H7 (cell line): ENCODE results near the gene JUN. TPM values are rescaled to one million over a fixed set of nuclear protein-coding genes. Genes with fewer than 3 reads are reported as not detected.

Experiments
- DNase-seq: peaks from one replicate; pipeline ENCODE4 v3.0.0; 2012
- H3K27me3 ChIP-seq: 2 replicates; pipeline ENCODE4 v1.6.0; 2011; ENCODE audit warnings: mild to moderate bottlenecking, low read length; ENCODE audit not compliant: control insufficient read depth, insufficient read depth
- H3K36me3 ChIP-seq: replicated peaks from 2 replicates; pipeline ENCODE4 v1.5.1; 2011; ENCODE audit warnings: low read length; ENCODE audit not compliant: control insufficient read depth, insufficient read depth
- H3K4me3 ChIP-seq: 2 replicates; pipeline ENCODE4 v1.5.1; 2011; ENCODE audit warnings: low read depth, mild to moderate bottlenecking, control low read depth, low read length, moderate library complexity; ENCODE audit not compliant: insufficient read depth
- total RNA-seq: library from RNA; depleted of rRNA; stranded (reverse); fragments of >200 nt; shearing (Covaris generic); gene quantifications from 2 replicates; pipeline ENCODE4 v1.2.3, GENCODE V29; 2014; rRNA removed

The JUN gene
- 37.1 and 64.0 TPM in 2 replicates for total RNA-seq

DNA sequence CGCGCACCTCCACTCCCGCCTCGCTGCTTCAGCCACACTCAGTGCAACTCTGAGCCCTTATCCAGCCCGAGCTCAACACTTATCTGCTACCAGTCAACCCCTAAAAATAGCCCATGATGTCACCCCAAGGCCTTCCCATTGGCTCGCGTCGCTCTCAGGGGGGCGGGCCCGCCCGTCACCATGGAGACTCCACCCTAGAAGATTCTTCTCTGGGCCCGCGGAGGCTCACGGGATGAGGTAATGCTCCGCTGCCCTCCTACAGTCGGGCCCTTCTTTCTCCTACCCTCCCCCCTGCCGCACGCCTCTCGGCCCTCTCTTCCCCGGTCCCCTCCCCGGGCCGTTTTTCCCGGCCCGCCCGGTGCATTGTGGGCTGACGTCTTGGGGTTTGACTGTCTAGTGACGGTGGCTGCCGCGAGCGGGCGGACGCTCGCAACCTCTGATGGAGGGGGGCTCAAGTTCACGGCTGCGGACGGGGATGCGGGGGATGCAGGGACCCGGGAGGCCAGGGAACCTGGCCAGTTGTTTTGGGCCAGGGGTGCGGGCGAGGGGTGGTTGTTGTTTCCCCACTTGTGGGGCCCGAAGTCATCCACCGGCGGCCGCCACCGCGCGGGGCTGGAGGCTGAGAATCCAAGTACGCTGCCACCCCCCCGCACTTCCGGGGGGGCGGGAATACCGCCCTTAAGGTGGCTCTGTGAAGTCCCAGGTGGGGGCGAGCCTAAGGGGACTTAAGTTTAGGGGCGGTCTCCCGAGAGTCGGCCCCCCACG is at the start of gene JUN:
Gene JUN (minus strand): TSS at position 55 of the 765 bp plus-strand sequence. CDS start 977 bp downstream, outside the sequence.
- H3K4me3 ChIP-seq, result peak within 1 kb of the TSS; percentile 85
- peak; percentile 98 for DNase-seq
- H3K27me3 ChIP-seq, result peaks cover 18% of the 10 kb centered on the region
- no peaks in the 10 kb centered on the region for H3K36me3 ChIP-seq

DNA sequence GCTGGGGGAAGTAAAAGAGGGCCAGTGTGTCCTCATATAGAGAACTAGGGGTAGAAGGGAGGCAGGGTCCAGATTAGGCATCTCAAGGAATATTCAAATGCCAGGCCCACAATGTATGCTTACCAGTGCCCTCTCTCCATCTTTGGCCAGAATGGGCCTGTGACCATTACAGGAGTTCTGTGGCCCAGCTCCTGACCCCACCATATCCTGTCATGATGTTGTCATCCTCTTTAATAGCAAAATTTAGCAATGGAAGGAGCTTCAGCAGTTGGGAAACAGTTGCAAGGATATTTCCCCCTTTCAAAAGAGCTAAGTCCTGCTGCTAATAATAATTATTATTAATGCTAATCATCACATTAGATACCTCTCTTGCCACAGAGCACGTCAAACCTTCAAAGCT is 49.3 kb upstream of the JUN start:
- H3K4me3 ChIP-seq, result no peak overlapping the region
- DNase-seq, result no peak

DNA sequence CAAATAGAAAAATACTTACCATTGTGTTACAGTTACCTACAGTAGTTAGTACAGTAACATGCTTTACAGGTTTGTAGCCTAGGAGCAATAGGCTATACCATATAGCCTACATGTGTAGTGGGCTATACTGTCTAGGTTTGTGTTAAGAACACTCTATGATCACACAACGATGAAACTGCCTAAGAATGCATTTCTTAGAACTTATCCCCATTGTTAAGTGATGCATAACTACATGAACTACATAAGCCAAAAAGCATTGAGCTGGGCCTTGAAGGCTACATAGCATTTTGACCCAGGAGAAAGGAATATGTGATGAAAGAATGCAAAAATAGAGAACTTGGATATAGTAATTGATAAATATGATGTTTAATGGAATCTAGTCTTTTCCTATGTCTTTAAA is 46.4 kb upstream of the JUN start:
- H3K4me3 ChIP-seq, result no peak overlapping the region
- no peaks in the 10 kb centered on the region for H3K27me3 ChIP-seq
- DNase-seq, result no peak
- H3K36me3 ChIP-seq, result no peaks in the 10 kb centered on the region

More for the DNA sequence above, 49.3 kb upstream of the JUN start:
- no peaks in the 10 kb centered on the region for H3K27me3 ChIP-seq
- H3K36me3 ChIP-seq, result no peaks in the 10 kb centered on the region

DNA sequence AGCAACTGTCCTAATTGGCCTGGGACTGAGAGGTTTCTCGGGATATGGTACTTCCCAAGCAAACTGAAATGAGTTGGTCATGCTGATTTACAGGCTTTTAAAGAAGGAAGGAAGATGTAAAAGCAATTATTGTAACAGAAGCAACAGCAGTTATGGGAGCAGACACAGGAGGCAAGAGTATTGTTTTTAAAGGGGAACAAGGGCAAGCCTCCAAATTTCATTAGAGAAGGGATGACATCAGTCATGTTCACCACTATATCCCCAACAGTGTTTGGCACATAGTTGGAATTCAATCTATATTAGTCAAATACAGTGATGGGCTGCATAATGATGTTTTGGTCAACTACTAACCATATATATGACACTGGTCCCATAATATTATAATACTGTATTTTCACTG is 46.0 kb upstream of the JUN start:
- no peak for DNase-seq

DNA sequence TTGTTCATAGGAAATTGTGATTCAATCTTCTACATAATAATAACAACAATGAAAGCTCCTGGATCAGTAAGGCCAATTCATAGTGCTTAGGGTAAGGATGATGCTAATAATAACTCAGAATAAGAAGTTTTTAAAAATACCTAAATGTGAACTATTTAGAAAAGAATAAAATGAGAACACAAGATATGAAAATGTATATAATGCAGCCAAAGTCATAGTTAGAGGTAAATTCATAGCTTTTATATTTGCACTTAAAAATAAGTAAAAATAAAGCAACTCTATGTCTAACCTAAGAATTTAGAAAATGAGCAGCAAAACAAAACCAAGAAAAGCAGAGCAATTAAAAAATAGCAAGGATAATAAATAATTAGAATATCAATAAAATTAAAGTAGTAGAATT is 43.5 kb upstream of the JUN start:
- DNase-seq, result no peak
- no peaks in the 10 kb centered on the region for H3K27me3 ChIP-seq
- no peak overlapping the region for H3K4me3 ChIP-seq
- H3K36me3 ChIP-seq, result no peaks in the 10 kb centered on the region

More for the DNA sequence above, 46.0 kb upstream of the JUN start:
- Histone ChIP-seq H3K36me3 (no peaks in the 10 kb centered on the region), H3K27me3 (no peaks in the 10 kb centered on the region), H3K4me3 (no peak overlapping the region)

DNA sequence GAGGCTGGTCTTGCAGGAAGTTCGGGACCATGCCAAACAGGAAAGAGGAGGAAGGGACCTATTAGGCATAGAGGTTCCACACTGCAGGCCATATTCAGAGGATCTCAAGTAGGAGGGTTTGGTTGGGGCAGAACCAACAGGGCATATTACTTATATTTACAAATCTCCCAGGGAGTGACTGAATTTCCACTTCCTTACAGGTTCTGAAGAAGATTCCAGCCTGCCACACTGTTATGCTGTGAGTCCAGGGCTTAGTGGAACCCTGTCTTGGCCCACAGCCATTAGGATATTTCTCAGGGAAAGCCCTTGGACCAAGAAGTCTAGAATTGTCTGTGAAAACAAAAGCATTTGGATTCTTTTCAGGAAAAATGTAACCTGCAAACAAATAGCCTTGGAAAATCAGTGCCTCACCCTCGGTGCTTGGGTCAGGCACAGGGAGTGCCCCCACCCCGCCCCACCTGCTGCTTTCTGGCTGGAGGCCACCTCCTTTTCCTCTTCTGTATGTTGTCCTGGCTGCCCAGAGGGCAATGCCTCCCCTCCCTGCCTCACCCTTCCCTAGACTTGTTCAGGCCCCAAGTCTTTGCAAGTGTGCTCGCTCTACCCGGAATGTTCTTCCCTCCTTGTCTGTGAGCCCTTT is 41.0 kb upstream of the JUN start:
- no peaks in the 10 kb centered on the region for H3K27me3 ChIP-seq
- H3K4me3 ChIP-seq, result no peak overlapping the region
- H3K36me3 ChIP-seq, result no peaks in the 10 kb centered on the region
- no peak for DNase-seq

DNA sequence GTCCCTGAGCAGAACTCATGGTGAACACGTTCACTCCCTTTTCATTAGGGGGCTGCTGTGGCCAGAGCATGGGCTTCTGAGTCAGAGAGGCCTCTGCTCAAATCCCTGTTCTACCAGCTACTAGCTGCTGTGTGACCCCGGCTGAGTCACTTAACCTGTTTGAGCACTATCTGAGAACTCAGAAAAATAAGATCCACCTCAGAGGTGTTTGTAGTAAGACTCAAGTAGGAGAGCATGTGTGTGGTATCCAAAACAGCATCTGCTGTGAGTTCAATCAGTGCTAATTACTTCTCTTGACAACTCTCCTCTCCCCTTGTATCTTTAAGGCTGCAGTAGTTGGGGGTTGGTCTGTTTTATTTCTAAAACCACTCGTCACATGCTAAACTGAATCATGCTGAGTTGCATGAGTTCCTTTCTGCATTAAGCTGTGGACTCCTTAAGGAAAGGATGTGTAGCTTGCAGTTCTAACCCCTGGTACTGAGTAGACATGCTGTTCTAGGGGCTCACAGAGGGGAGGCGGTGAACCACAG is 39.7 kb upstream of the JUN start:
- Histone ChIP-seq H3K4me3 (no peak overlapping the region), H3K27me3 (no peaks in the 10 kb centered on the region), H3K36me3 (no peaks in the 10 kb centered on the region)
- DNase-seq, result no peak

DNA sequence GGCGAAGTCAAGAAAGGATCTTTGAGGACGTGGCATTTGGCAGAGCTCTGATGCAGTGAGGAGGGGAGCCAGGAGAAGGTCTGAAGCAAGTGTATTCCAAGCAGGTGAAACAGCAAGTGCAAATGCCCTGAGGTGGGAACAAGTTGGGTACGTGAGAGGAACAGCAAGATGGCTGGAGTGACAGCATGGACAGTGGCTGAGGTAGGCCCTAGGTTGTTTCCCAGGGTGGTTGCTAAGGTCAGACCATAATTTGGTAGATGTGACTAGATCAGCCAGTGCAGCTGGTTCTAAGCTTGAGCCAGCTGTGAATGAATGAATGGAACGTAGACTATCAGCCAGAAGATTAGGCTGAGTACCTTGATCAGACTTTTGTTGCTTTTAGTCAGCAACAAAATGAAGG is 37.5 kb upstream of the JUN start:
- H3K4me3 ChIP-seq, result no peak overlapping the region
- H3K27me3 ChIP-seq, result no peaks in the 10 kb centered on the region
- DNase-seq, result no peak
- H3K36me3 ChIP-seq, result no peaks in the 10 kb centered on the region

DNA sequence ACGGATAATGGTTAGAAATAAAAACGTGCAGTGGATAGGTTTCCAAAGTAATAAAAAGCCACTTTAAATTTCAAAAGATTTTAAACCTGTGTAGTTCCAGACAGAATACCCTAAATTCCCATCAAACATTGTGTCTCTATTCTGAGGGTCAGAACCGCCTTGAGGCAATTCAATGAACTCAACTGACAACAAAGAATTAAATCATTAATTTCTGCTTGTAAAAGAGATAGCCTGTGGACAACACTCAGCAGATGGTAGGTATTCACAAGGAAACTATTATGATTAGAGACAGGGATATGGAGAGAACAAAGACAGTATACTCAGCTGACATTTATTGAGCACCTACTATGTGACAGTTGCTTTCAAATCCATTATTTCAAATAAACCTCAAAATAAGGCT is 35.1 kb upstream of the JUN start:
- H3K36me3 ChIP-seq, result no peaks in the 10 kb centered on the region
- no peak for DNase-seq
- H3K4me3 ChIP-seq, result no peak overlapping the region
- H3K27me3 ChIP-seq, result peaks cover 5% of the 10 kb centered on the region

DNA sequence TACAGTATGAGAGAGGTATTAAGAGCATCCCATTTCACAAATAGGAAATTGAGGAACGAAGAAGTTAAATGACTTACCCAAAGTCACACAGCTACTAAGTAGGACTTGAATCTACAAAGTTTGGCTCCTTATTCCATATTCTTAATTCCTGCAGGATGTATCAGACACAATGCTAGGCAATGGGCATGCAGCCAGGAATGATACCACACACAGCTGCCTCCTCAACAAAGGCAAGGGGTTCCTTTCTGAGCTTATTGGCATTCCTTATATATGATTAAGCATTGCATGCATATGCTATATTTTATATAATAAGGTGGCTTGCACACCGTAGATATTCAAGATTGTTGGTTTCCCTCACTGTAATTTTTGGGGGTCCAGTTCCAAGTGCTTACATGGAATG is 34.2 kb upstream of the JUN start:
- DNase-seq, result no peak
- Histone ChIP-seq H3K4me3 (no peak overlapping the region), H3K36me3 (no peaks in the 10 kb centered on the region), H3K27me3 (peaks cover 5% of the 10 kb centered on the region)

DNA sequence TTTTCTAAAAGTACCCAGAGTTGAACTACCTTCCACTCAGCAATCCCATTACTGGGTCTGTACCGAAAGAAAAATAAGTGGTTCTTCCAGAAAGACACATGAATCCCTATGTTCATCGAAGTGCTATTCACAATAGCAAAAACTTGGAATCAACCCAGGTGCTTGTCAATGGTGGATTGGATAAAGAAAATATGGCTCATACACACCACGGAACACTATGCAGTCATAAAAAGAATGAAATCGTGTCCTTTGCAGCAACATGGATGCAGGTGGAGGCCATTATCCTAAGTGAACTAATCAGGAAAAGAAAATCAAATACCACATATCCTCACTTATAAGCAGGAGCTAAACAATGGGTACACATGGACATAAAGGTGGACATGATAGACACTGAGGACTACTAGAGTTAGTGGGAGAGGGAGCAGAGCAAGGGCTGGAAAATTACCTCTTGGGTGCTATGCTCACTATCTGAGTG is 32.9 kb upstream of the JUN start:
- Histone ChIP-seq H3K4me3 (peak overlapping the region; percentile 48), H3K27me3 (peaks cover 5% of the 10 kb centered on the region)
- DNase-seq, result no peak

DNA sequence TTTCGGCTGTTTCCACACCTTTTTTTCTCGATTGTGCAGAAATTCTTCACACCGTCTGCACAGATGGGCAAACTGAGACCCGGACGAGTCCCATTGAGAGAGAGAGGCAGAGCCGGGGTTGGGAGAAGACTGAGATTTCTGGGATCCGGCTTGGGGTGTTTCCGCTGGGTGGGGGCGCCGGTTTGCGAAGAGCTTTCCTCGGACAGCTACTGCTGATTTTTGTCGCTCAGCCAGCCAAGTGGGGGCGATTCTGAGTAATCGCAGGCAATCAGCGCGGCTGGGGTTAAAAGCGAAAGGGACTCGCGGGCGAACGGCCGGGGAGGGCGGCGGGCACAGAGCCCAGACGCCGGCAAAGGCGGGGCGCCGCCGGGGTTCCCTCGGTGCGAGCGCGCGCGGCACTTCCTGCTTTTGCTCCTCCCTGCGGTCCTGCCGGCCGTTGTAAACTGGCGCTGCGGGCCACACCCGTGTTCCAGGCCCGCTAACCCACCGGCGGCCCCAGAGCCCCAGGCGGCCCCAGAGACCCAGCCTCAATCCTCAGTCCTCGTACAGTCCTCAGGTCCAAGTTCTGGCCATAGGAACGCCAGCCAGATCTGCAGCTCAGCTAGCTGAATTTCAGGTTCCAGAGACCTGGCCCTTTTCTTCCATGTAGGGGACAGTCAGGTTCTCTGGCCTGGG is 32.4 kb upstream of the JUN start:
- peak; percentile 90 for DNase-seq
- H3K36me3 ChIP-seq, result no peaks in the 10 kb centered on the region
- H3K27me3 ChIP-seq, result peaks cover 5% of the 10 kb centered on the region
- H3K4me3 ChIP-seq, result peak overlapping the region; percentile 48

More for the DNA sequence above, 32.9 kb upstream of the JUN start:
- no peaks in the 10 kb centered on the region for H3K36me3 ChIP-seq

DNA sequence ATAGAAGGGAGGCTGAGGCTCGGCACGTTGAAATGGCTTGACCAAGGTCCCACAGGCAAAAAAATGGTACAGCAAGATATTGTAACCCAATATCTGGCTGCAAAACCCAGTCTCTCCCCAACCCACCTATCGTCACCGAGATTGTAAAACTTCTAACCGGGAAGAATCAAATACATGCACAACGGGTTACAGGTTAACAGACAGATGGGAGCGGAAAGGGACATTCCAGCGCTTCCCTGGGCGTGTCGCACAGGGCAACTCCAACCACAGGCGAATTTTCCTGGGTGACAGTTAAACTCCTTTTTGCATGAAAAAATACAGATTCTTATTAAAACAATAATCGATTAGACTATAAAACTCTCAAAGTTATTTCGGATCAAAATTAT is 31.8 kb upstream of the JUN start:
- peak; percentile 65 for DNase-seq
- Histone ChIP-seq H3K4me3 (peak overlapping the region; percentile 48), H3K27me3 (peaks cover 5% of the 10 kb centered on the region), H3K36me3 (no peaks in the 10 kb centered on the region)

DNA sequence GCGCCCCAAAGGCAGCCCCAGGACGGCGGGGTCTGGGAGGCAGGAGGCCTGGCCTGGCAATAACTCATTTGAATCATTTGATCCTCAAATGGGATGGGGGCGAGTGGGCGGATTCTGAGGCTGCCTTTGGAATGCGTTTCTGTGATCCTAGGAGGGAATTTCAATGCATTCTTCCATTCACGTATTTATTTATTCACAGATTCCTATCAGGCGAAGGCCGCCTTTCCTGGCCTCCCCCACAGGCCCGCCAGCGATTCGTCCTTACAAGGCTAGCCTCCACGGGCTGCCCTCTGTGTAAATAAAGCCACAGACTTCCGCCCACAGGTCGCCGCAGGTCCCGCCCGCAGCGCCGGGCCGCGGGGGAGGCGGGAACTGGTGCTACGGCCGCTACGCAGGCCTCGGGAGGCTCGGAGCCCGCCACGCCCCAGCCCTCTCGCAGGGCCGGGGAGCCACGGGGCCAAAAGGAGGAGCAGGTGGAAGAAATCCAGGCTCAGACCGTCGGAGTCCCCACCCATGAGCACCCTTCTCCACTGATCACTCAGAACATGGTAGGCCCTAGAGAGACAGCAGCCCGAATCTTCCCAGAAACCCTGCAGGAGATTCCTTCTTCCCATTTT is 31.3 kb upstream of the JUN start:
- Histone ChIP-seq H3K36me3 (no peaks in the 10 kb centered on the region), H3K27me3 (peaks cover 5% of the 10 kb centered on the region), H3K4me3 (peak overlapping the region; percentile 48)
- DNase-seq, result peak; percentile 80
